ENCODE measurements around the gene GNAT2. TPM values are rescaled to one million over a fixed set of nuclear protein-coding genes. Genes with fewer than 3 reads are reported as not detected.

Gene GNAT2
- polyA plus RNA-seq, 1 experiment, result 0.09 TPM

- ChIA-PET POLR2A (no interaction called here), CTCF (no interaction called here)
- TF ChIP-seq CTCF (IDR thresholded peaks at IDR 0.05; ENCODE audit: insufficient read depth, low read depth, low read length), result no peak
Measured at GRCh38 chr1:109573785-109574184, 45.6 kb downstream of the GNAT2 start.

GRCh38 chr1:109570414-109570813, 49.0 kb downstream of the GNAT2 start:
- Histone ChIP-seq H3K36me3 (ENCODE audit: control insufficient read depth, insufficient read depth, low read length) (no peaks in the 10 kb centered on the region), H3K4me3 (ENCODE audit: low read depth, low read length) (no peak overlapping the region), H3K27me3 (ENCODE audit: control insufficient read depth, insufficient read depth, low read length) (no peaks in the 10 kb centered on the region)
- DNase-seq (ENCODE audit: low read depth), result no peak
- POLR2A ChIA-PET, result interaction anchor here (0.6 to 1.0 kb wide), 2 partner anchors 9 to 10 kb away, joined by 3 to 4 read pairs; no protein-coding TSS in a partner anchor
- TF ChIP-seq CTCF (IDR thresholded peaks at IDR 0.05; ENCODE audit: insufficient read depth, low read depth, low read length), result no peak
- CTCF ChIA-PET, result interaction anchor here (1.3 to 1.6 kb wide), 2 partner anchors 25 to 79 kb away, joined by 3 to 6 read pairs; no protein-coding TSS in a partner anchor

More at GRCh38 chr1:109573785-109574184, 45.6 kb downstream of the GNAT2 start:
- DNase-seq (ENCODE audit: low read depth), result no peak
- no peak overlapping the region for H3K4me3 ChIP-seq (ENCODE audit: low read depth, low read length)
- H3K27me3 ChIP-seq (ENCODE audit: control insufficient read depth, insufficient read depth, low read length), result no peaks in the 10 kb centered on the region
- H3K36me3 ChIP-seq (ENCODE audit: control insufficient read depth, insufficient read depth, low read length), result no peaks in the 10 kb centered on the region

- no peak for TF ChIP-seq CTCF (IDR thresholded peaks at IDR 0.05; ENCODE audit: insufficient read depth, low read depth, low read length)
- Histone ChIP-seq H3K4me3 (ENCODE audit: low read depth, low read length) (no peak overlapping the region), H3K27me3 (ENCODE audit: control insufficient read depth, insufficient read depth, low read length) (no peaks in the 10 kb centered on the region), H3K36me3 (ENCODE audit: control insufficient read depth, insufficient read depth, low read length) (no peaks in the 10 kb centered on the region)
- no peak for DNase-seq (ENCODE audit: low read depth)
- POLR2A ChIA-PET, result interaction anchor here (0.6 to 1.0 kb wide), 2 partner anchors 11 to 15 kb away, joined by 4 read pairs; no protein-coding TSS in a partner anchor
- CTCF ChIA-PET, result interaction anchor here (0.6 to 1.4 kb wide), 3 partner anchors 71 to 292 kb away, joined by 3 to 7 read pairs (median 3); no protein-coding TSS in a partner anchor
Measured at GRCh38 chr1:109569323-109569722, 50.1 kb downstream of the GNAT2 start.

GRCh38 chr1:109567877-109568672, 51.3 kb downstream of the GNAT2 start:
- no peaks in the 10 kb centered on the region for H3K36me3 ChIP-seq (ENCODE audit: control insufficient read depth, insufficient read depth, low read length)
- no peak for DNase-seq (ENCODE audit: low read depth)
- ChIA-PET CTCF (interaction anchor here (0.6 to 1.6 kb wide), 3 partner anchors 73 to 291 kb away, joined by 3 to 7 read pairs (median 7); no protein-coding TSS in a partner anchor), POLR2A (interaction anchor here (0.6 kb wide), 1 partner anchor 8 kb away, joined by 15 read pairs; no protein-coding TSS in a partner anchor)
- H3K4me3 ChIP-seq (ENCODE audit: low read depth, low read length), result no peak overlapping the region
- TF ChIP-seq CTCF (IDR thresholded peaks at IDR 0.05; ENCODE audit: insufficient read depth, low read depth, low read length), result no peak
- no peaks in the 10 kb centered on the region for H3K27me3 ChIP-seq (ENCODE audit: control insufficient read depth, insufficient read depth, low read length)

- Histone ChIP-seq H3K4me3 (ENCODE audit: low read depth, low read length) (no peak overlapping the region), H3K27me3 (ENCODE audit: control insufficient read depth, insufficient read depth, low read length) (no peaks in the 10 kb centered on the region), H3K36me3 (ENCODE audit: control insufficient read depth, insufficient read depth, low read length) (no peaks in the 10 kb centered on the region)
- ChIA-PET CTCF (interaction anchor here (1.6 kb wide), 1 partner anchor 74 kb away, joined by 3 read pairs; no protein-coding TSS in a partner anchor), POLR2A (no interaction called here)
- TF ChIP-seq CTCF (IDR thresholded peaks at IDR 0.05; ENCODE audit: insufficient read depth, low read depth, low read length), result no peak
- DNase-seq (ENCODE audit: low read depth), result no peak
Measured at GRCh38 chr1:109566982-109567381, 52.4 kb downstream of the GNAT2 start.
